AG09309 (cell line): ENCODE data around the gene C4orf46.

Experiments
- DNase-seq: peaks from one replicate; pipeline ENCODE4 v3.0.0-alpha.2; 2010; ENCODE audit warnings: low read depth
- H3K4me3 ChIP-seq: 2 replicates; pipeline ENCODE4 v1.5.1; 2011; ENCODE audit warnings: mild to moderate bottlenecking, low read depth, low read length, moderate library complexity; ENCODE audit not compliant: control insufficient read depth
- TF ChIP-seq, protein P1 (sequence below): IDR thresholded peaks from 2 replicates; pipeline ENCODE4 v1.5.1; 2011; ENCODE audit warnings: mild to moderate bottlenecking, low read depth, low read length, inconsistent platforms; ENCODE audit not compliant: insufficient read depth, control insufficient read depth; ENCODE audit errors: missing control alignments

Gene C4orf46

GRCh38 chr4:158652920-158653319 is 18.8 kb downstream of the C4orf46 start:
- H3K4me3 ChIP-seq: no peak overlapping the region
- DNase-seq: no peak
- TF ChIP-seq, protein P1, sequence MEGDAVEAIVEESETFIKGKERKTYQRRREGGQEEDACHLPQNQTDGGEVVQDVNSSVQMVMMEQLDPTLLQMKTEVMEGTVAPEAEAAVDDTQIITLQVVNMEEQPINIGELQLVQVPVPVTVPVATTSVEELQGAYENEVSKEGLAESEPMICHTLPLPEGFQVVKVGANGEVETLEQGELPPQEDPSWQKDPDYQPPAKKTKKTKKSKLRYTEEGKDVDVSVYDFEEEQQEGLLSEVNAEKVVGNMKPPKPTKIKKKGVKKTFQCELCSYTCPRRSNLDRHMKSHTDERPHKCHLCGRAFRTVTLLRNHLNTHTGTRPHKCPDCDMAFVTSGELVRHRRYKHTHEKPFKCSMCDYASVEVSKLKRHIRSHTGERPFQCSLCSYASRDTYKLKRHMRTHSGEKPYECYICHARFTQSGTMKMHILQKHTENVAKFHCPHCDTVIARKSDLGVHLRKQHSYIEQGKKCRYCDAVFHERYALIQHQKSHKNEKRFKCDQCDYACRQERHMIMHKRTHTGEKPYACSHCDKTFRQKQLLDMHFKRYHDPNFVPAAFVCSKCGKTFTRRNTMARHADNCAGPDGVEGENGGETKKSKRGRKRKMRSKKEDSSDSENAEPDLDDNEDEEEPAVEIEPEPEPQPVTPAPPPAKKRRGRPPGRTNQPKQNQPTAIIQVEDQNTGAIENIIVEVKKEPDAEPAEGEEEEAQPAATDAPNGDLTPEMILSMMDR: no peak

- H3K4me3 ChIP-seq: no peak overlapping the region
- no peak for DNase-seq
- TF ChIP-seq, protein P1: no peak
Observed at GRCh38 chr4:158649111-158649680, 22.5 kb downstream of the C4orf46 start.

GRCh38 chr4:158644760-158645159 is 26.9 kb downstream of the C4orf46 start:
- no peak for DNase-seq
- H3K4me3 ChIP-seq: no peak overlapping the region
- TF ChIP-seq, protein P1: no peak

DNA sequence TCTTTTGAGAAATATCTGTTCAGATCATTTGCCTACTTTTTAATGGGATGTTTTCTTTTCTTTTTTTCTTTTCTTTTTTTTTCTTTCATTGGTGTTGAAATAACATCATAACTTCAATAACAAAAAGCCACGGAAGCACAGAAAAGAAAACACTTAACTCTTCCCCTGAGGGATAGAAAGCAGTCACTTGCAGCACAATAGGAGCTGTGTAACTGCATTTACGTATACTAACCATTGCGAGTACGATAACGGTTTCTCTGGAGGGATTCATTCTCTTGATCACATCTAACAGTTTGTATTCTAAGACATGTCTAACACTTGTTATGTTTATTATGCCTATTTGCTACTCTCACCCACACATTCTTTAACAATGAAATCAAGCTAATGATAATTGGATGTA is 27.3 kb downstream of the C4orf46 start:
- DNase-seq: no peak
- TF ChIP-seq, protein P1: no peak

GRCh38 chr4:158636619-158637018 is 35.1 kb downstream of the C4orf46 start:
- TF ChIP-seq, protein P1: no peak
- no peak overlapping the region for H3K4me3 ChIP-seq
- DNase-seq: no peak

More for the DNA sequence above, 27.3 kb downstream of the C4orf46 start:
- no peak overlapping the region for H3K4me3 ChIP-seq

GRCh38 chr4:158630893-158631292 is 40.8 kb downstream of the C4orf46 start:
- TF ChIP-seq, protein P1: no peak
- DNase-seq: peak; percentile 28
- H3K4me3 ChIP-seq: no peak overlapping the region
